Measurements from ENCODE around the gene WWC2. TPM values are rescaled to one million over a fixed set of nuclear protein-coding genes. Genes with fewer than 3 reads are reported as not detected.
"Not testable (repeated sequence)": the region's sequence is repeated elsewhere in the genome, so short reads cannot be mapped to it uniquely, and the experiment has no call there.

WWC2 gene
- polyA plus RNA-seq, 1 donor from 2014 or later, result 0.29 TPM

- Mint-ChIP-seq H3K27me3 (no peaks in the 10 kb centered on the region), H3K36me3 (no peaks in the 10 kb centered on the region), H3K27ac (no peak overlapping the region), H3K9me3 (peaks cover 2 to 10% (median 3%) of the 10 kb centered on the region in 3 donors), H3K4me3 (no peak overlapping the region), H3K4me1 (no peaks in the 10 kb centered on the region)
Measured at GRCh38 chr4:183182873-183183725, 84.0 kb downstream of the WWC2 start.

- Mint-ChIP-seq H3K27me3 (peaks cover 1% of the 10 kb centered on the region), H3K36me3 (no peaks in the 10 kb centered on the region), H3K4me1 (no peaks in the 10 kb centered on the region), H3K9me3 (peaks cover 2 to 10% (median 3%) of the 10 kb centered on the region in 3 donors), H3K4me3 (no peak overlapping the region), H3K27ac (no peak overlapping the region)
Measured at GRCh38 chr4:183183906-183184535, 85.0 kb downstream of the WWC2 start.

- Mint-ChIP-seq H3K4me1 (no peaks in the 10 kb centered on the region), H3K9me3 (peaks cover 2 to 10% (median 3%) of the 10 kb centered on the region in 3 donors), H3K4me3 (no peak overlapping the region), H3K36me3 (no peaks in the 10 kb centered on the region), H3K27me3 (peaks cover 1% of the 10 kb centered on the region), H3K27ac (no peak overlapping the region)
Measured at GRCh38 chr4:183185018-183185417, 86.0 kb downstream of the WWC2 start.

- peaks cover 1% of the 10 kb centered on the region for H3K27me3 Mint-ChIP-seq
- H3K4me3 Mint-ChIP-seq, result no peak overlapping the region
- H3K4me1 Mint-ChIP-seq, result no peaks in the 10 kb centered on the region
- no peaks in the 10 kb centered on the region for H3K36me3 Mint-ChIP-seq
- no peak overlapping the region for H3K27ac Mint-ChIP-seq
- peaks cover 2 to 10% (median 3%) of the 10 kb centered on the region in 3 donors for H3K9me3 Mint-ChIP-seq
Measured at GRCh38 chr4:183185559-183185958, 86.5 kb downstream of the WWC2 start.

DNA sequence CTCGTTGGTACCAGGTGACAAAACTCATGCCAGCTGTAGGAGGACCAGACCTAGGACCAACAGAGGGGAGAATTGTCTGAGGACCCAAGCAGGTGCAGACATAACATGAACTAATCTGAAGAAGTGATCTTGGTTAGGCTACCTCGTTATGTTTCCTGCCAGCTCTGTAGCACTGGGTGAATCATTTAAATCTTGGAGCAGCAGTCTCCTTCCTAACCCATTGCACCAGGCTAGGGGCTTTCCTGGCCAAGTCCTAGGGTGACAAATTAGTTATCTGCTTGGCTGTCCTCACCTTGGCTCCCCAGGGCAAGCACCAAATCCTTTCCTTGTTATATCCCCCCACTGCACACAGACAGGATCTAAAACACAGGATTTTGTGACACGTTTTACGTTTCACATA is 87.8 kb downstream of the WWC2 start:
- Mint-ChIP-seq H3K27ac (no peak overlapping the region), H3K4me3 (no peak overlapping the region), H3K9me3 (peaks cover 2 to 10% (median 3%) of the 10 kb centered on the region in 3 donors), H3K4me1 (no peaks in the 10 kb centered on the region), H3K27me3 (peaks cover 1% of the 10 kb centered on the region), H3K36me3 (no peaks in the 10 kb centered on the region)

DNA sequence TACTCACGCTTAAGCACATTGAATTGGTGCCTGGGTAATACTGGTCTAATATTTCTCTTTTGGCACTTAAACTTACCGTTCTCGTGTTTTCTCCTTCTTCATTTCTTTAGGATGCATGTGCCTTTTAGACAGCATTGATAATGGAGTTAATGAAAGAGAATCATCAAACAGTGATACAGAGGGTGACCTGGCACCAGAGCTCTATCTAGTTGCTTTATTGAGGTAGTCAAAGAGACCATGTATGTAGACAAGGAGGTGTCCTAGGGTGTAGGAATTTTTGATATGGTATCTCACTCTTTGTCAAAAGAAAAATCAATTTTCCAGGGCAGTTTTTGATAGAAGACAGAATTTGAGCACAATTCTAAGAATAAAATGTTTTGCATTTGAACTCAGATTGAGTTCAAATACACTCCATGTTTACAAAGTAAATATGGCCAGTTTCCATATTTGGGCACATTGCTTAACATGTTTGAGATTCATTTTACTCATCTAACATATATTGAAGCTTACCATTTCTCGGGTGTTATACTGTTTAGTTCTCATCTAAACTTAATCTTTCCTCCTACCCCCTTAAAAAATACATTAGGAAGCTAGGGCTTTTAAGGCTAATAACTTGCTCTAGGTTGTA is 92.0 kb downstream of the WWC2 start:
- peaks cover 0 to 3% (median 0%) of the 10 kb centered on the region in 3 donors for H3K9me3 Mint-ChIP-seq

DNA sequence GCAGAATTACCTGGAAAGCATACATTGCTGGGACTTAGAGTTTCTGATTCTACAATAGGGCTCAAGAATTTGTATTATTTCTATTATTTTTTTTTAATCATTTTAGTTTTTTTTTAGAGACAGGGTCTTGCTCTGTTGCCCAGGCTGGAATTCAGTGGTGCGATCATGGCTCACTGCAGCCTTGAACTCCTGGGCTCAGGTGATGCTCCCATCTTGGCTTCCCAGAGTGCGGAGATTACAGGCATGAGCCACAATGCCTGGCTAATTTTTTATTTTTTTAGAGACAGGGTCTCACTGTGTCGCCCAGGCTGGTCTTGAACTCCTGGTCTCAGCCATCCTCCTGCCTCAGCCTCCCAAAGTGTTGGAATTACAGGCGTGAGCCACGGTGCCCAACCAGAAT is 92.6 kb downstream of the WWC2 start:
- Mint-ChIP-seq H3K27me3 (peaks cover 3% of the 10 kb centered on the region), H3K9me3 (no peaks in the 10 kb centered on the region), H3K27ac (no peak overlapping the region), H3K4me3 (no peak overlapping the region), H3K36me3 (no peaks in the 10 kb centered on the region), H3K4me1 (no peaks in the 10 kb centered on the region)

More for the DNA sequence above, 92.0 kb downstream of the WWC2 start:
- Mint-ChIP-seq H3K27me3 (peaks cover 3% of the 10 kb centered on the region), H3K4me1 (no peaks in the 10 kb centered on the region), H3K27ac (no peak overlapping the region), H3K36me3 (no peaks in the 10 kb centered on the region), H3K4me3 (no peak overlapping the region)

- no peak overlapping the region for H3K4me3 Mint-ChIP-seq
- no peak overlapping the region for H3K27ac Mint-ChIP-seq
- H3K9me3 Mint-ChIP-seq, result no peaks in the 10 kb centered on the region
- H3K4me1 Mint-ChIP-seq, result no peaks in the 10 kb centered on the region
- no peaks in the 10 kb centered on the region for H3K36me3 Mint-ChIP-seq
- peaks cover 3% of the 10 kb centered on the region for H3K27me3 Mint-ChIP-seq
Measured at GRCh38 chr4:183192571-183192970, 93.5 kb downstream of the WWC2 start.

DNA sequence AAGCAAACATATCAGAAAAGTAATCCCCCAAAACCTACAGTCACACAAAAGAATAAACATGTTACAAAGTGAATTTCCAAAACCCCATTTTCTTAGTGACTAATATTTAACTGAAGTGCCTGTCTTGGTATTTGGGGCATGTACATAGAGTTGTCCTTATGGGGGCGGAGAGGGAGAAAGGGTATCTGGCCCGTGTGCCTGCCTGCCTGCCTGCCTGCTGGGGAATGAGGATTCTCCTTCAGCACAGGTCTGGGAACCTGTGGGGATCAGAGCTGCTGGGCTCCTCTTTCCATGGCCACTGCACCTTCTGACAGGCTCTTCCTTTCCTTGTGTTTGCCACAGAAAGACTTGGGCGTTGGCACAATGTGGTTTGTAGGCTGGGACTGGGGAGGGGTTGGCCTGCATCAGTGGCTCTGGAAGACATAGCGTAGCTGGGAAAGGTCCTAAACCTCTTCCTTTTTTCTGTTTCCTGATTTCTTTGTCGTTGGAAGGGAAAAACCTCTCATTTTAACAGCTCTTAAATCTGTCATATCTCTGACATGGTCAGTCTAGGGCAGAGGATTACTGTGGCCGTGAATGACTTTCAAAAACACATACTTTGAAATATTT is 94.8 kb downstream of the WWC2 start:
- H3K9me3 Mint-ChIP-seq, H3K4me3 Mint-ChIP-seq, H3K36me3 Mint-ChIP-seq, H3K27me3 Mint-ChIP-seq, H3K27ac Mint-ChIP-seq, H3K4me1 Mint-ChIP-seq: not testable (repeated sequence)

- no peak overlapping the region for H3K4me3 Mint-ChIP-seq
- H3K4me1 Mint-ChIP-seq, result no peaks in the 10 kb centered on the region
- peaks cover 2% of the 10 kb centered on the region for H3K27me3 Mint-ChIP-seq
- no peak overlapping the region for H3K27ac Mint-ChIP-seq
- H3K9me3 Mint-ChIP-seq, result no peaks in the 10 kb centered on the region
- no peaks in the 10 kb centered on the region for H3K36me3 Mint-ChIP-seq
Measured at GRCh38 chr4:183195534-183195933, 96.5 kb downstream of the WWC2 start.

- H3K4me3 Mint-ChIP-seq, result no peak overlapping the region
- no peaks in the 10 kb centered on the region for H3K36me3 Mint-ChIP-seq
- peaks cover 2% of the 10 kb centered on the region for H3K27me3 Mint-ChIP-seq
- no peaks in the 10 kb centered on the region for H3K9me3 Mint-ChIP-seq
- H3K4me1 Mint-ChIP-seq, result no peaks in the 10 kb centered on the region
- H3K27ac Mint-ChIP-seq, result no peak overlapping the region
Measured at GRCh38 chr4:183197140-183197539, 98.1 kb downstream of the WWC2 start.

DNA sequence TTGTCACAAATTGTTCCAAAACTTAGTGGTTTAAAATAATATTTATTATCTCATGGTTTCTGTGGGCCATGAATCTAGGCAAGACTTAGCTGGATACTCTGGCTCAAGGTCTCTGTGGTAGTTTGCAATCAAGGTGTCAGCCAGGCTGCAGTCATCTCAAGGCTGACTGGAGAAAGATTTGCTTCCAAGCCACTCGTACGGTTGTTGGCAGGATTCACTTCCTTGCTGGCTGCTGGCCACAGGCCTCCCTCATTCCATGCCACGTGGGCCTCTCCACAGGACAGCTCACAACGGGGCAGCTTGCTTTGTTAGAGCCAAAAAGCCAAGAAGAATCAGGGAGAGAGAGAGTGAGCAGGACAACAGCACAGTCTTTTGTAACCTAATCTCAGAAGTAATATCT is 101.4 kb downstream of the WWC2 start:
- Mint-ChIP-seq H3K4me3 (no peak overlapping the region), H3K9me3 (peaks cover 0 to 2% (median 0%) of the 10 kb centered on the region in 3 donors), H3K4me1 (no peaks in the 10 kb centered on the region), H3K27me3 (no peaks in the 10 kb centered on the region), H3K27ac (no peak overlapping the region), H3K36me3 (no peaks in the 10 kb centered on the region)

GRCh38 chr4:183201331-183201730 is 102.3 kb downstream of the WWC2 start:
- Mint-ChIP-seq H3K27me3 (no peaks in the 10 kb centered on the region), H3K36me3 (peaks cover 2% of the 10 kb centered on the region), H3K4me3 (no peak overlapping the region), H3K27ac (no peak overlapping the region), H3K9me3 (peaks cover 0 to 2% (median 0%) of the 10 kb centered on the region in 3 donors), H3K4me1 (no peaks in the 10 kb centered on the region)

GRCh38 chr4:183202523-183202922 is 103.5 kb downstream of the WWC2 start:
- no peaks in the 10 kb centered on the region for H3K27me3 Mint-ChIP-seq
- H3K36me3 Mint-ChIP-seq, result peaks cover 2% of the 10 kb centered on the region
- H3K9me3 Mint-ChIP-seq, result peaks cover 0 to 2% (median 0%) of the 10 kb centered on the region in 3 donors
- no peaks in the 10 kb centered on the region for H3K4me1 Mint-ChIP-seq
- peak overlapping the region in 1 of 4 donors; percentile 35 for H3K4me3 Mint-ChIP-seq
- H3K27ac Mint-ChIP-seq, result no peak overlapping the region

DNA sequence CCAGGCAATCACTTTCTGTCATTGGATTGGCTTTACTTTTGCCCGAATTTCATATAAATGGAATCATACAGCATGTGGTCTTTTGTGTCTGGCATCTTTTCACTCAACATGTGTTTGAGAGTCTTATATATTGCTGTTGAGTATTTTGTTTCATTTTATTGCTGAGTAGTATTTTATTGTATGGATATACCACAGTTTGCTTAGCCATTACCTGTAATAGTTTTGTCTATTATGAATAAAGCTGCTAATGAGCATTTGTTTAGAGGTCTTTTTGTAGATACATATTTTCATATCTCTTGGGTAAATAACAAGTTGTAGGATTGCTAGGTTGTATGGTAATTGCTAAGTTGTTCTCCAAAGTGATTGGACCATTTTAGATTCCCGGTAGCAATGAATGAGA is 105.7 kb downstream of the WWC2 start:
- H3K36me3 Mint-ChIP-seq, result peaks cover 2% of the 10 kb centered on the region
- H3K4me1 Mint-ChIP-seq, result no peaks in the 10 kb centered on the region
- H3K4me3 Mint-ChIP-seq, result no peak overlapping the region
- no peaks in the 10 kb centered on the region for H3K27me3 Mint-ChIP-seq
- H3K9me3 Mint-ChIP-seq, result peaks cover 0 to 2% (median 0%) of the 10 kb centered on the region in 3 donors
- no peak overlapping the region for H3K27ac Mint-ChIP-seq

Data from IgD-negative memory B cell (primary cell).